WTC11 (cell line): ENCODE data around the gene EFHB. TPM values are rescaled to one million over a fixed set of nuclear protein-coding genes. Genes with fewer than 3 reads are reported as not detected.
A peak's percentile ranks its signal among the peaks of the same experiment; 100 is the strongest.
"Not testable (repeated sequence)": the region's sequence is repeated elsewhere in the genome, so short reads cannot be mapped to it uniquely, and the experiment has no call there.

Experiments
- ATAC-seq: fragments of 200-7000 bp; cut with Tn5 transposase; 2 replicates; pipeline ENCODE4 v1.10.0; 2021; ENCODE audit warnings: mild to moderate bottlenecking, moderate library complexity
- CTCF ChIA-PET: fragments of 300-600 bp; sonication (Branson Sonifier 250); formaldehyde crosslinking; loops from one replicate; lab custom pipeline; 2021; ENCODE audit warnings: antibody characterized with exemption; lab: Charles Lee
- POLR2A ChIA-PET: fragments of 350-600 bp; sonication (Branson Sonifier 250); formaldehyde crosslinking; loops from one replicate; lab custom pipeline; 2021; ENCODE audit warnings: antibody characterized with exemption; lab: Charles Lee
- DNase-seq: peaks from one replicate; pipeline ENCODE4 v3.0.0; 2021; ENCODE audit warnings: low spot score
- H3K27ac Mint-ChIP-seq: 2 replicates; pipeline ENCODE4 v1.8.0; 2021; ENCODE audit warnings: mixed read lengths
- H3K27me3 Mint-ChIP-seq: 2 replicates; pipeline ENCODE4 v1.8.0; 2021; ENCODE audit warnings: low read depth, mild to moderate bottlenecking, moderate library complexity, mixed read lengths
- H3K36me3 Mint-ChIP-seq: 2 replicates; pipeline ENCODE4 v1.8.0; 2021; ENCODE audit warnings: mixed read lengths
- H3K4me1 Mint-ChIP-seq: 2 replicates; pipeline ENCODE4 v1.8.0; 2022; ENCODE audit warnings: mixed read lengths
- H3K4me3 Mint-ChIP-seq: 2 replicates; pipeline ENCODE4 v1.8.0; 2021; ENCODE audit warnings: mild to moderate bottlenecking, moderate library complexity, mixed read lengths
- H3K9me3 Mint-ChIP-seq: 2 replicates; pipeline ENCODE4 v1.8.0; 2021; ENCODE audit warnings: mixed read lengths
- ATF1 ChIP-seq: sonication (generic); formaldehyde crosslinking; IDR thresholded peaks from 2 replicates; pipeline ENCODE4 v1.8.1; 2023; ENCODE audit warnings: mild to moderate bottlenecking, moderate library complexity, missing genetic modification reagents
- FOXJ3 ChIP-seq: sonication (generic); formaldehyde crosslinking; IDR thresholded peaks from 2 replicates; pipeline ENCODE4 v1.9.0; 2021; ENCODE audit warnings: missing genetic modification reagents, mild to moderate bottlenecking, borderline replicate concordance
- FOXK1 ChIP-seq: sonication (generic); formaldehyde crosslinking; IDR thresholded peaks from 2 replicates; pipeline ENCODE4 v1.8.0; 2022; ENCODE audit warnings: mild to moderate bottlenecking, moderate library complexity, missing genetic modification reagents
- GTF2I ChIP-seq: fragments of 250-450 bp; sonication (Bioruptor Pico); conservative IDR thresholded peaks from 2 replicates; pipeline ENCODE4 v1.4.0; 2021; ENCODE audit warnings: mild to moderate bottlenecking
- IRF2 ChIP-seq: sonication (generic); formaldehyde crosslinking; IDR thresholded peaks from 2 replicates; pipeline ENCODE4 v1.8.0; 2022; ENCODE audit warnings: low read depth, missing genetic modification reagents, borderline replicate concordance
- JAZF1 ChIP-seq: fragments of 250-450 bp; sonication (Bioruptor Pico); IDR thresholded peaks from 2 replicates; pipeline ENCODE4 v1.9.0; 2021; ENCODE audit warnings: moderate library complexity, mild to moderate bottlenecking, inconsistent platforms
- KAT7 ChIP-seq: sonication (generic); formaldehyde crosslinking; IDR thresholded peaks from 2 replicates; pipeline ENCODE4 v1.8.1; 2023; ENCODE audit warnings: missing genetic modification reagents, mild to moderate bottlenecking, borderline replicate concordance
- PRRX2 ChIP-seq: fragments of 250-450 bp; sonication (Bioruptor Pico); IDR thresholded peaks from 2 replicates; pipeline ENCODE4 v1.8.0; 2021; ENCODE audit warnings: mild to moderate bottlenecking
- SMAD4 ChIP-seq: sonication (generic); formaldehyde crosslinking; IDR thresholded peaks from 2 replicates; pipeline ENCODE4 v1.8.0; 2022; ENCODE audit warnings: mild to moderate bottlenecking, missing genetic modification reagents
- ZBTB21 ChIP-seq: sonication (generic); formaldehyde crosslinking; IDR thresholded peaks from 2 replicates; pipeline ENCODE4 v1.8.1; 2023; ENCODE audit warnings: mild to moderate bottlenecking, missing genetic modification reagents, borderline replicate concordance
- ZNF121 ChIP-seq: sonication (generic); formaldehyde crosslinking; IDR thresholded peaks from 2 replicates; pipeline ENCODE4 v1.8.0; 2023; ENCODE audit warnings: missing genetic modification reagents
- ZNF416 ChIP-seq: fragments of 250-450 bp; sonication (Bioruptor Pico); IDR thresholded peaks from 2 replicates; pipeline ENCODE4 v1.9.0; 2021; ENCODE audit warnings: mild to moderate bottlenecking, inconsistent platforms
- ZNF671 ChIP-seq: fragments of 250-450 bp; sonication (Bioruptor Pico); IDR thresholded peaks from 2 replicates; pipeline ENCODE4 v1.8.0; 2021; ENCODE audit warnings: mild to moderate bottlenecking
- total RNA-seq: library from RNA; stranded (reverse); gene quantifications from 3 replicates; pipeline ENCODE4 v1.2.3, GENCODE V29; 2021
- TF ChIP-seq, protein P1 (sequence below): sonication (generic); formaldehyde crosslinking; IDR thresholded peaks from 2 replicates; pipeline ENCODE4 v1.8.1; 2022; ENCODE audit warnings: missing genetic modification reagents, borderline replicate concordance
- TF ChIP-seq, protein P2 (sequence below): fragments of 250-450 bp; sonication (Bioruptor Pico); conservative IDR thresholded peaks from 2 replicates; pipeline ENCODE4 v1.9.0; 2021; ENCODE audit warnings: mild to moderate bottlenecking
- TF ChIP-seq, protein P3 (sequence below): sonication (generic); formaldehyde crosslinking; IDR thresholded peaks from 2 replicates; pipeline ENCODE4 v1.8.0; 2022; ENCODE audit warnings: mild to moderate bottlenecking, missing genetic modification reagents
- TF ChIP-seq, protein P4 (sequence below): sonication (generic); formaldehyde crosslinking; IDR thresholded peaks from 2 replicates; pipeline ENCODE4 v1.8.1; 2023; ENCODE audit warnings: mild to moderate bottlenecking, missing genetic modification reagents, moderate library complexity
- TF ChIP-seq, protein P5 (sequence below): sonication (generic); formaldehyde crosslinking; IDR thresholded peaks from 2 replicates; pipeline ENCODE4 v1.8.0; 2022; ENCODE audit warnings: mild to moderate bottlenecking, missing genetic modification reagents
- TF ChIP-seq, protein P6 (sequence below): fragments of 200-600 bp; IDR thresholded peaks from 2 replicates; pipeline ENCODE4 v1.8.0; 2022; ENCODE audit warnings: antibody characterized with exemption

Gene EFHB
- total RNA-seq, 1 experiment from 2014 or later = 0.85 TPM

DNA sequence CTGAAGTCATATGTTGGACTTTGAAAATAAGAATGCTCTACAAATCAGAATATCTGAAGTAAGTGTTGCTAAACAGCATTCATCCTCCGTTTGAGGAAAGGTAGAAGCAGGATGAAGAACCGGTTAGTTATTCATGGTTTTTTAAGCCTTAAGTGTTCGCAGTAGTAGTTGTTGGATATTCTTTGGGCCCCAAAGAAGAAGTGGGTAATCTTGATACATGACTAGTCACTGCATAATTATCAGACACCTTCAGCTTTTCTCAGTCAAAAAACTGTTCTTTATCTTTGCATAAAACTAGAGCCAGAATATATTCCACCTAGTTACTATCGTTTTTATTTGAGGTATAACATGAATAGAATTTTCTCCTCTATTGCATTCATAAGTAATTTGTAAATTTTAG, 26.7 kb upstream of the EFHB start:
- peaks cover 10% of the 10 kb centered on the region; the same call in 1 of the 2 replicates for H3K4me1 Mint-ChIP-seq
- CTCF ChIA-PET = no interaction called here
- TF ChIP-seq, protein P1, sequence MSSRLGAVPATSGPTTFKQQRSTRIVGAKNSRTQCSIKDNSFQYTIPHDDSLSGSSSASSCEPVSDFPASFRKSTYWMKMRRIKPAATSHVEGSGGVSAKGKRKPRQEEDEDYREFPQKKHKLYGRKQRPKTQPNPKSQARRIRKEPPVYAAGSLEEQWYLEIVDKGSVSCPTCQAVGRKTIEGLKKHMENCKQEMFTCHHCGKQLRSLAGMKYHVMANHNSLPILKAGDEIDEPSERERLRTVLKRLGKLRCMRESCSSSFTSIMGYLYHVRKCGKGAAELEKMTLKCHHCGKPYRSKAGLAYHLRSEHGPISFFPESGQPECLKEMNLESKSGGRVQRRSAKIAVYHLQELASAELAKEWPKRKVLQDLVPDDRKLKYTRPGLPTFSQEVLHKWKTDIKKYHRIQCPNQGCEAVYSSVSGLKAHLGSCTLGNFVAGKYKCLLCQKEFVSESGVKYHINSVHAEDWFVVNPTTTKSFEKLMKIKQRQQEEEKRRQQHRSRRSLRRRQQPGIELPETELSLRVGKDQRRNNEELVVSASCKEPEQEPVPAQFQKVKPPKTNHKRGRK = no peak
- TF ChIP-seq ZNF671 (CRISPR knock-in tag) (no peak), FOXK1 (no peak), ZNF416 (no peak), PRRX2 (no peak), FOXJ3 (CRISPR knock-in tag) (no peak)
- TF ChIP-seq, protein P2, sequence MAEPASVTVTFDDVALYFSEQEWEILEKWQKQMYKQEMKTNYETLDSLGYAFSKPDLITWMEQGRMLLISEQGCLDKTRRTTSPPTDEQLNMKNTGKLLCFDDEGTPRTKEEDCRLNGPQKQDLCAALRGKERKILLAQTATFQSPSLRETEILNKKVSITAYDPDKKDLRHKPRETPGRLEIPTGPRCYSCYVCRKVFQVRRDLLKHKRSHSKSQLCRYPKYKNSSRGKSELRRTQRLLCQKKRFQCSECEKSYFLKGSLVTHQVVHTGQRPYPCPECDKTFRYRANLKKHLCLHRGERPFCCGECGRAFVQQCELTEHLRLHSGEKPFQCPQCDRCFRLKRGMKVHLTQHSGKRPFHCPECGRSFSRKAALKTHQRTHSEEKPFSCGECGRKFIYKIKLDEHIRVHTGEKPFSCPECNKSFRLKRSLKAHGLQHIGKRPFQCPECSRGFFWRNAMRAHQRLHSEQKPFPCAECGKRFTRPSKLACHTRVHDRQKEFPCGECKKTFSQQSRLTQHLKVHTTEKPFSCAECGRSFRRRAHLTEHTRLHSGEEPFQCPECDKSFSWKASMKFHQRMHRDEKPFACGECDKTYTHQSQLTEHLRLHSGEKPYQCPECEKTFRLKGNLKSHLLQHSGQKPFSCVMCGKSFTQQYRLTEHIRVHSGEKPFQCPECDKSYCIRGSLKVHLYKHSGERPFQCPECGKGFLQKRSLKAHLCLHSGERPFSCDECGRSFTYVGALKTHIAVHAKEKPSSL = no peak
- TF ChIP-seq, protein P3, sequence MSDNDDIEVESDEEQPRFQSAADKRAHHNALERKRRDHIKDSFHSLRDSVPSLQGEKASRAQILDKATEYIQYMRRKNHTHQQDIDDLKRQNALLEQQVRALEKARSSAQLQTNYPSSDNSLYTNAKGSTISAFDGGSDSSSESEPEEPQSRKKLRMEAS (CRISPR knock-in tag) = no peak
- TF ChIP-seq, protein P4, sequence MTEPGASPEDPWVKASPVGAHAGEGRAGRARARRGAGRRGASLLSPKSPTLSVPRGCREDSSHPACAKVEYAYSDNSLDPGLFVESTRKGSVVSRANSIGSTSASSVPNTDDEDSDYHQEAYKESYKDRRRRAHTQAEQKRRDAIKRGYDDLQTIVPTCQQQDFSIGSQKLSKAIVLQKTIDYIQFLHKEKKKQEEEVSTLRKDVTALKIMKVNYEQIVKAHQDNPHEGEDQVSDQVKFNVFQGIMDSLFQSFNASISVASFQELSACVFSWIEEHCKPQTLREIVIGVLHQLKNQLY = no peak

DNA sequence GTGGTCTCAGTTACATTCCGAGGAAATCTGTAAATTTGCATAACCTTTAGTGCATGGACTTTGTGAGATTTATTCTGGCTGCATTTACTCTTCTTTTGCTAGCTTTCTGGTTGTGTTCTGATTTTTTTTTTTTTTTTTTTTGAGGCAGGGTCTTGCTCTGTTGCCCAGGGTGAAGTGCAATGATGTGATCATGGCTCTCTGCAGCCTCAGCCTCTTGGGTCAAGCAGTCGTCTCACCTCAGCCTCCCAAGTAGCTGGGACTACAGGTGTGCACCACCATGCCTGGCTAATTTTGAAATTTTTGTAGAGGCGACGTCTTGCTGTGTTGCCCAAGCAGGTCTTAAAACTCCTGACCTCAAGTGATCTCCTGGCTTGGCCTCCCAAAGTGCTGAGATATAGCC, 25.5 kb upstream of the EFHB start:
- Mint-ChIP-seq H3K4me3 (no peak overlapping the region), H3K9me3 (no peaks in the 10 kb centered on the region), H3K36me3 (peaks cover 37% of the 10 kb centered on the region), H3K27ac (no peak overlapping the region), H3K27me3 (no peaks in the 10 kb centered on the region), H3K4me1 (peaks cover 10% of the 10 kb centered on the region; the same call in 1 of the 2 replicates)
- ChIA-PET CTCF (no interaction called here), POLR2A (no interaction called here)
- TF ChIP-seq IRF2 (no peak), ATF1 (CRISPR knock-in tag) (no peak), ZNF121 (CRISPR knock-in tag) (peak; percentile 78)
- TF ChIP-seq, protein P3 (CRISPR knock-in tag) = no peak
- DNase-seq (no peak), ATAC-seq (no peak)

More for the DNA sequence above, 26.7 kb upstream of the EFHB start:
- Mint-ChIP-seq H3K4me3 (no peak overlapping the region), H3K9me3 (no peaks in the 10 kb centered on the region), H3K27ac (no peak overlapping the region; the same call in 1 of the 2 replicates), H3K36me3 (peaks cover 30% of the 10 kb centered on the region), H3K27me3 (no peaks in the 10 kb centered on the region)
- no peak for DNase-seq
- POLR2A ChIA-PET = no interaction called here
- ATAC-seq = no peak

DNA sequence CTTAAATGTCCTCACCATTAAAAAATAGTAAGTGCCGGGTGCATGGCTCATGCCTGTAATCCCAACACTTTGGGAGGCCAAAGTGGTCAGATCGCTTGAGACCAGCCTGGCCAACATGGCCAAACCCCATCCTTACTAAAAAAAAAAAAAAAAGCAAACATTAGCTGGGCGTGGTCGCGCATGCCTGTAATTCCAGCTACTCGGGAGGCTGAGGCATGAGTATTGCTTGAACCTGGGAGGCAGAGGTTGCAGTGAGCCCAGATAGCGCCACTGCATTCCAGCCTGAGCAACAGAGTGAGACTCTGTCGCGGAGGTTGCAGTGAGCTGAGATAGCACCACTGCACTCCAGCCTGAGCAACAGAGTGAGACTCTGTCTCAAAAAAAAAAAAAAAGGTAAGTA, 23.3 kb upstream of the EFHB start:
- POLR2A ChIA-PET = interaction anchor here (0.6 to 0.8 kb wide), 2 partner anchors 10 to 17 kb away, joined by 3 to 5 read pairs; partner anchors contain the start of gene RAB5A
- 0 out of 2 replicates have a peak, but pooled peaks have one; percentile 8 for TF ChIP-seq ZNF121 (CRISPR knock-in tag)
- H3K9me3 Mint-ChIP-seq, H3K27me3 Mint-ChIP-seq, DNase-seq, CTCF ChIA-PET, H3K27ac Mint-ChIP-seq, H3K4me3 Mint-ChIP-seq: not testable (repeated sequence)
- Mint-ChIP-seq H3K36me3 (peaks cover 50% of the 10 kb centered on the region), H3K4me1 (0 out of 2 replicates have a peak, but pooled peaks cover 10% of the 10 kb centered on the region)
- ATAC-seq = peak; percentile 50

DNA sequence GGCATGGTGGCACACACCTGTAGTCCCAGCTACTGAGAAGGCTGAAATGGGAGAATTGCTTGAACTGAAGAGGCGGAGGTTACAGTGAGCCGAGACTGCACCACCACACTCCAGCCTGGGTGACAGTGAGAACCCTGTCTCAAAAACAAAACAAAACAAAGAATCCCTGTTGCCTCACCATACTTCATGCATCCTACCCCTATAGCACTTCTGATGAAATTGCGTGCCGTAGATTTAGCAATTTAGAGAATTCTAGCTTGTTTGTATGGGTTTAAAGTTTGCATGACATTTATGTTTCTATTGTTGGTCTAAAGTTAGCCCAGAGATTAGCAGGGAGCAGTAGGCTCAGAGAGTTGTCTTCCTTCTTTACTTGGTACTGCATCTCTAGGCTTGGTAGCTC, 20.7 kb upstream of the EFHB start:
- DNase-seq (no peak), ATAC-seq (no peak)
- H3K27me3 Mint-ChIP-seq = no peaks in the 10 kb centered on the region
- no peak overlapping the region for H3K27ac Mint-ChIP-seq
- ChIA-PET CTCF (no interaction called here), POLR2A (no interaction called here)
- H3K4me3 Mint-ChIP-seq = no peak overlapping the region
- H3K36me3 Mint-ChIP-seq = peaks cover 56% of the 10 kb centered on the region
- H3K9me3 Mint-ChIP-seq = no peaks in the 10 kb centered on the region
- peaks cover 26% of the 10 kb centered on the region for H3K4me1 Mint-ChIP-seq
- TF ChIP-seq GTF2I = no peak
- TF ChIP-seq, protein P5, sequence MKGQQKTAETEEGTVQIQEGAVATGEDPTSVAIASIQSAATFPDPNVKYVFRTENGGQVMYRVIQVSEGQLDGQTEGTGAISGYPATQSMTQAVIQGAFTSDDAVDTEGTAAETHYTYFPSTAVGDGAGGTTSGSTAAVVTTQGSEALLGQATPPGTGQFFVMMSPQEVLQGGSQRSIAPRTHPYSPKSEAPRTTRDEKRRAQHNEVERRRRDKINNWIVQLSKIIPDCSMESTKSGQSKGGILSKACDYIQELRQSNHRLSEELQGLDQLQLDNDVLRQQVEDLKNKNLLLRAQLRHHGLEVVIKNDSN (CRISPR knock-in tag) = no peak
- no peak for TF ChIP-seq JAZF1 (CRISPR knock-in tag)
- TF ChIP-seq SMAD4 (CRISPR knock-in tag) = no peak
- no peak for TF ChIP-seq KAT7 (CRISPR knock-in tag)
- TF ChIP-seq, protein P6, sequence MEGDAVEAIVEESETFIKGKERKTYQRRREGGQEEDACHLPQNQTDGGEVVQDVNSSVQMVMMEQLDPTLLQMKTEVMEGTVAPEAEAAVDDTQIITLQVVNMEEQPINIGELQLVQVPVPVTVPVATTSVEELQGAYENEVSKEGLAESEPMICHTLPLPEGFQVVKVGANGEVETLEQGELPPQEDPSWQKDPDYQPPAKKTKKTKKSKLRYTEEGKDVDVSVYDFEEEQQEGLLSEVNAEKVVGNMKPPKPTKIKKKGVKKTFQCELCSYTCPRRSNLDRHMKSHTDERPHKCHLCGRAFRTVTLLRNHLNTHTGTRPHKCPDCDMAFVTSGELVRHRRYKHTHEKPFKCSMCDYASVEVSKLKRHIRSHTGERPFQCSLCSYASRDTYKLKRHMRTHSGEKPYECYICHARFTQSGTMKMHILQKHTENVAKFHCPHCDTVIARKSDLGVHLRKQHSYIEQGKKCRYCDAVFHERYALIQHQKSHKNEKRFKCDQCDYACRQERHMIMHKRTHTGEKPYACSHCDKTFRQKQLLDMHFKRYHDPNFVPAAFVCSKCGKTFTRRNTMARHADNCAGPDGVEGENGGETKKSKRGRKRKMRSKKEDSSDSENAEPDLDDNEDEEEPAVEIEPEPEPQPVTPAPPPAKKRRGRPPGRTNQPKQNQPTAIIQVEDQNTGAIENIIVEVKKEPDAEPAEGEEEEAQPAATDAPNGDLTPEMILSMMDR = no peak
- no peak for TF ChIP-seq ZNF671 (CRISPR knock-in tag)
- TF ChIP-seq ZNF416 = no peak
- no peak for TF ChIP-seq ZBTB21
